SK-MEL-5 (cell line): Measurements from ENCODE around the gene PNMA1. TPM values are rescaled to one million over a fixed set of nuclear protein-coding genes. Genes with fewer than 3 reads are reported as not detected.
"Not testable (repeated sequence)": the region's sequence is repeated elsewhere in the genome, so short reads cannot be mapped to it uniquely, and the experiment has no call there.

Experiments used
- DNase-seq: peaks from one replicate; pipeline ENCODE4 v3.0.0-alpha.2; 2016; ENCODE audit warnings: low read depth, low spot score
- in situ Hi-C: cut with HindIII; loops from 2 replicates; pipeline ENCODE4 v1.10.0; 2016; ENCODE audit warnings: low sequenced_read_pairs, high pct_unique_total_duplicates, low pct_unique_long_range_greater_than_20kb
- total RNA-seq: library from RNA; depleted of rRNA; stranded (reverse); fragments of >200 nt; shearing (Covaris generic); gene quantifications from 2 replicates; pipeline ENCODE4 v1.2.3, GENCODE V29; 2014

PNMA1 gene
- total RNA-seq, 1 experiment from 2014 or later: 5.3 TPM

- DNase-seq, in situ Hi-C loops: not testable (repeated sequence)
These were observed 6.1 kb downstream of the PNMA1 start for GRCh38 chr14:73708076-73708475.

DNA sequence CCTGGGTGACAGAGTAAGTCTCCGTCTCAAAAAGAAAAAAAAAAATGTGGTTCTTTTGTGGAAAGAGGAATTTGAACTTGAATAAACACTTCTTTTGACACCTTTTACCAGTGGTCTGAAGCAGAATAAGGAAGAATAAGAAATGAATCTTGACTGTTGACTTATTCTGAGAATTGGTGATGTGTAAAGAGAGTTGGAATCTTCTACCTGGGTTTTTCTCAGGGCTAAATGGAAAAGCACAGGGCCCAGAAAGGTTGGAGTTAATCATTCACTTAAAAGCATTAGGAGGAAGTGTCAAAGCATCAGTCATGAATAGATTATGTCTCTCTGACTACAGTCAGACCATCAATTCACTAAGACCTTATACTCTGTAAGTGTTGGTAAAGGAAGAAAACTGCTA lies 13.9 kb downstream of the PNMA1 start:
- DNase-seq: no peak
- in situ Hi-C loops: no loop called here

GRCh38 chr14:73696466-73697400 lies 17.5 kb downstream of the PNMA1 start:
- no peak for DNase-seq
- in situ Hi-C loops: no loop called here

DNA sequence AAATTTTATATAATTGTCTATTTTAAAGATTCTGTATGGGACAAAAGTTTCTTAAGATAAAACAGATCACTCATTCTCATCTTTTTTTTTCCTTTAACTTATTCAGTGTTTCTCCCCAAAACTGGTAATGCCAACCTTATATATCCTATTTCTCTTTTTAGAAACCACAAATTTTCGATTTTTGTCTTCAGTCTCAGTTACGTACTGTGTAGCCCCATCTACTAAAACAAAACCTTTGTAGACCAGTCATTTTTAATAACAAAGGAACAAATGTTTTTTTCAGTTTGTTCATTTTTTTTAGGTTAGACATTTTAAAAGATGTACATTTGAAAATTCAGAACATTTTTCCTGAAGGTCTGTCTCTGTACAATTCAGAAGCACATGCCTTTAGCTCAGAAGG lies 18.2 kb downstream of the PNMA1 start:
- in situ Hi-C loops: no loop called here
- DNase-seq: no peak

DNA sequence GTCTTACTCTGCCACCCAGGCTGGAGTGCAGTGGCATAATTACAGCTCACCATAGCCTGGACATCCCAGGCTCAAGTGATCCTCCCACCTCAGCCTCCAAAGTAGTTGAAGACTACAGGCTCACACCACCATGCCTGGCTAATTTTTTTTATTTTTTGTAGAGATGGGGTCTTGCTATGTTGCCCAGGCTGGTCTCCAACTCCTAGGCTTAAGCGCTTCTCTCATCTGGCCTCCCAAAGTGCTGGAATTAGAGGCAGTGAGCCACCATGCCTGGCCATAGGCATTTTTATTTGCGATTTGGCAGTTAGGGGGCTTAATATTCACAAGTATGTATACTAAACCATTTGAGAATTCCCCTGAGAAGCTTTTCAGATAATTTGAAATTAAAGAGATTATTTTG lies 19.1 kb downstream of the PNMA1 start:
- in situ Hi-C loops: no loop called here
- DNase-seq: no peak

DNA sequence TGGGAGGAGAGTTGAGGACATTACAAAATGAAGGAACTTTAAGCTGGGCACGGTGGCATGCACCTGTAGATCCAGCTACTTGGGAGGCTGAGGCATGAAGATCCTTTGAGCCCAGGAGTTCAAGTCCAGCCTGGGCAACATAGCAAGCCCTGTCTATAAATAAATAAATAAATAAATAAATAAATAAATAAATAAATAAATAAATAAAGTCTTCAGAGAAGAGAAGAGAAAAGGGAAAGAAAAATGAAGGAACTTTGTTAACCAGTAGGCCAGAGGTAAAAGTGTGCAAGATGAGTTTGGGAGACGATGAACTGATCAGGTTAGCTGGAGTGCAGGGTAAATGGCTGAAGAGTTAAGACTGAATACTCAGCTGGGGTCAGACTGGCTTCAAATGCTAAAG lies 20.1 kb downstream of the PNMA1 start:
- in situ Hi-C loops: no loop called here
- no peak for DNase-seq

- no peak for DNase-seq
- in situ Hi-C loops: no loop called here
These were observed 27.3 kb downstream of the PNMA1 start for GRCh38 chr14:73686901-73687300.

- no peak for DNase-seq
- in situ Hi-C loops: no loop called here
These were observed 28.9 kb downstream of the PNMA1 start for GRCh38 chr14:73685328-73685727.

GRCh38 chr14:73684627-73685026 lies 29.6 kb downstream of the PNMA1 start:
- in situ Hi-C loops: no loop called here
- DNase-seq: no peak

GRCh38 chr14:73680821-73681220 lies 33.4 kb downstream of the PNMA1 start:
- no peak for DNase-seq
- in situ Hi-C loops: no loop called here

DNA sequence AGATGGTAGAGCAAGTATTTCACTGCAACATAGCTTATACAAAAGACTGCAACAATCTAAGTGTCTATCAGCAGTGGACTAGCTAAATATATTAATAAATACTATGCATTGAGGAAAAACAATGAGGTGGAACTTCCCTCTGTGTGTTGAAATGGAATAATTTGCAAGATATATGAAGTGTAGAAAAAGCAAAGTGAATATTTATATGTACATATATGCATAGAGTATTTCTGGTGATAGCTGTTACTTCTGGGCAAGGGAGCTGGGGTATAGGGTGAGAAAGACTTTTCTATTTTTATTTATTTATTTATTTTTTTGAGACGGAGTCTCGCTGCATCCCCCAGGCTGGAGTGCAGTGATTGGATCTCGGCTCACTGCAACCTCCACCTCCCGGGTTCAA lies 35.5 kb downstream of the PNMA1 start:
- DNase-seq: no peak
- in situ Hi-C loops: no loop called here

GRCh38 chr14:73674986-73675385 lies 39.2 kb downstream of the PNMA1 start:
- no peak for DNase-seq

GRCh38 chr14:73667854-73668253 lies 46.3 kb downstream of the PNMA1 start:
- in situ Hi-C loops: no loop called here
- DNase-seq: no peak

More at GRCh38 chr14:73674986-73675385, 39.2 kb downstream of the PNMA1 start:
- in situ Hi-C loops: no loop called here

- in situ Hi-C loops: no loop called here
- DNase-seq: no peak
These were observed 47.6 kb downstream of the PNMA1 start for GRCh38 chr14:73666583-73666982.

DNA sequence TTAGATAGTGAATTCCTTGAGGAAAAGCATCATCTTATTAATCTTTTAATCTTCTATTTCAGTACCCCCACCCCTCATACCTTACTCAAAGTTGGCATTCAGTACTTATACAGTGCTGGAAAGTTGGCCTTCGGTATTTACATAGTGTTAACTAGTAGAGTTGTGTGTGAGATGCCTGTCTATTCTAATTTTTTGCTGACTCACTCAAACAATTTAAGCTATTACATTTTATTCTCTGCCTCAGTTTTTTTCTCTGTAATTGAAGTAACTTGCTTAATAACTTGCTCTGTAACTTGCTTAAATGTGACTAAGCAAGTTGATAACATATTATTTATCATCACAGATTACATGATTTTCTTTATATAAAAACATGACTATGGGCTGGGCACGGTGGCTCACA lies 49.1 kb downstream of the PNMA1 start:
- in situ Hi-C loops: no loop called here
- no peak for DNase-seq

GRCh38 chr14:73663548-73664212 lies 50.5 kb downstream of the PNMA1 start:
- in situ Hi-C loops: no loop called here
- DNase-seq: no peak

- in situ Hi-C loops: no loop called here
- peak; percentile 89 for DNase-seq
These were observed 51.7 kb downstream of the PNMA1 start for GRCh38 chr14:73662487-73662943.

DNA sequence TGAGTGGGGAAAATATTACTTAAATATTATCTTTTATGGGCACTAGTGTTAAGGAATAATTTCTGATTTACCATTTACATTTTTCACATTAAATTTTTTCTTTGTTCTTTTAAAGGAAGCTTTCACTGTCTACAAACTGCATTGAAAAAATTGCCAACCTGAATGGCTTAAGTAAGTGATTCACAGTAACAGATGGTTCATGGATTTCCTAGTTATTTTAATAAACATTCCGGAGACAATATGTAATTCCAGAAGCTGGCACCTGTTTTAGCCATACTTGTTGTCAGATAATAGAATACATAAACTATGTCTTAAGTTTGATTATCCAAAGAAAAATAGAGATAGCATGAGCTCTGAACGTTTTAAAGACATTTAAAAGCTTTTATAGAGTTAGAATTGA lies 52.3 kb downstream of the PNMA1 start:
- no peak for DNase-seq
- in situ Hi-C loops: no loop called here
